GM12878 (cell line): ENCODE data around the gene SH2D7. TPM values are rescaled to one million over a fixed set of nuclear protein-coding genes. Genes with fewer than 3 reads are reported as not detected.
A peak's percentile ranks its signal among the peaks of the same experiment; 100 is the strongest.

Experiments
- BACH1 ChIP-seq: fragments of 450-650 bp; IDR thresholded peaks from 2 replicates; pipeline ENCODE4 v1.6.1; 2017; ENCODE audit warnings: mild to moderate bottlenecking, borderline replicate concordance
- CBX5 ChIP-seq: sonication (generic); IDR thresholded peaks from 2 replicates; pipeline ENCODE4 v1.6.1; 2016; ENCODE audit warnings: low read depth, moderate library complexity, mild to moderate bottlenecking, inconsistent platforms
- CHD1 ChIP-seq: IDR thresholded peaks from 2 replicates; pipeline ENCODE4 v1.6.1; 2012; ENCODE audit warnings: low read depth, low read length, improper control_type of control experiment
- DPF2 ChIP-seq: fragments of 450-650 bp; IDR thresholded peaks from 2 replicates; pipeline ENCODE4 v1.6.1; 2017; ENCODE audit warnings: mild to moderate bottlenecking
- IKZF2 ChIP-seq, 2 experiments: fragments of 450-650 bp; IDR thresholded peaks; 2 replicates each; pipeline ENCODE4 v1.6.1; 2017; ENCODE audit warnings: mild to moderate bottlenecking in 2 of 2, moderate library complexity in 2 of 2
- NBN ChIP-seq: fragments of 450-650 bp; IDR thresholded peaks from 2 replicates; pipeline ENCODE4 v1.6.1; 2016
- PKNOX1 ChIP-seq: fragments of 450-650 bp; IDR thresholded peaks from 2 replicates; pipeline ENCODE4 v1.6.1; 2016; ENCODE audit warnings: mild to moderate bottlenecking
- PML ChIP-seq: IDR thresholded peaks from 2 replicates; pipeline ENCODE4 v1.6.1; 2012; ENCODE audit warnings: low read length, inconsistent platforms
- SIX5 ChIP-seq: IDR thresholded peaks from 2 replicates; pipeline ENCODE4 v1.6.1; 2011; ENCODE audit warnings: mild to moderate bottlenecking, low read depth, low read length, moderate library complexity; ENCODE audit not compliant: severe bottlenecking
- TBL1XR1 ChIP-seq: IDR thresholded peaks from 2 replicates; pipeline ENCODE4 v1.6.1; 2012; ENCODE audit warnings: low read depth, low read length, improper control_type of control experiment
- ZNF274 ChIP-seq: IDR thresholded peaks from one replicate; pipeline ENCODE4 v1.8.0; 2011; ENCODE audit not compliant: insufficient read length, insufficient read depth
- polyA plus RNA-seq, 11 experiments: library from polyadenylated mRNA; depleted of rRNA in 4 of 11; unstranded in 6 of 11; stranded (reverse) in 5 of 11; fragments of >200 nt; fragmentation: Nextera tagmentation in 4 of 11; fragmentation: Illumina TruSeq in 1 of 11; extraction: Ambion mirVana in 4 of 11; extraction: Trizol in 1 of 11; gene quantifications; 1 replicate in 1 of 11; 2 replicates in 10 of 11; pipeline versions ENCODE4 v1.2.1 to v1.2.3, GENCODE V29; 2011 to 2016; ENCODE audit warnings: inconsistent platforms in 2 of 11, missing spikeins in 2 of 11, low read depth in 1 of 11
- total RNA-seq, 4 experiments: library from RNA; depleted of rRNA in 3 of 4; stranded (reverse); fragments of >200 nt in 3 of 4; fragmentation: Illumina TruSeq in 1 of 4; extraction: Trizol in 1 of 4; gene quantifications; 2 replicates each; pipeline versions ENCODE4 v1.2.1 to v1.2.3, GENCODE V29; 2013 to 2021
- TF ChIP-seq, protein P1 (sequence below): fragments of 450-650 bp; IDR thresholded peaks from 2 replicates; pipeline ENCODE4 v1.6.1; 2018; ENCODE audit warnings: mild to moderate bottlenecking, low read depth, moderate library complexity; ENCODE audit not compliant: partially characterized antibody

The SH2D7 gene
- total and polyA plus RNA-seq, 10 of the 15 experiments (the other 5 are each of a cell fraction or from before 2014, with no cell fraction given) = 0.04 to 0.06 TPM; not detected in 8

- TF ChIP-seq, protein P1, sequence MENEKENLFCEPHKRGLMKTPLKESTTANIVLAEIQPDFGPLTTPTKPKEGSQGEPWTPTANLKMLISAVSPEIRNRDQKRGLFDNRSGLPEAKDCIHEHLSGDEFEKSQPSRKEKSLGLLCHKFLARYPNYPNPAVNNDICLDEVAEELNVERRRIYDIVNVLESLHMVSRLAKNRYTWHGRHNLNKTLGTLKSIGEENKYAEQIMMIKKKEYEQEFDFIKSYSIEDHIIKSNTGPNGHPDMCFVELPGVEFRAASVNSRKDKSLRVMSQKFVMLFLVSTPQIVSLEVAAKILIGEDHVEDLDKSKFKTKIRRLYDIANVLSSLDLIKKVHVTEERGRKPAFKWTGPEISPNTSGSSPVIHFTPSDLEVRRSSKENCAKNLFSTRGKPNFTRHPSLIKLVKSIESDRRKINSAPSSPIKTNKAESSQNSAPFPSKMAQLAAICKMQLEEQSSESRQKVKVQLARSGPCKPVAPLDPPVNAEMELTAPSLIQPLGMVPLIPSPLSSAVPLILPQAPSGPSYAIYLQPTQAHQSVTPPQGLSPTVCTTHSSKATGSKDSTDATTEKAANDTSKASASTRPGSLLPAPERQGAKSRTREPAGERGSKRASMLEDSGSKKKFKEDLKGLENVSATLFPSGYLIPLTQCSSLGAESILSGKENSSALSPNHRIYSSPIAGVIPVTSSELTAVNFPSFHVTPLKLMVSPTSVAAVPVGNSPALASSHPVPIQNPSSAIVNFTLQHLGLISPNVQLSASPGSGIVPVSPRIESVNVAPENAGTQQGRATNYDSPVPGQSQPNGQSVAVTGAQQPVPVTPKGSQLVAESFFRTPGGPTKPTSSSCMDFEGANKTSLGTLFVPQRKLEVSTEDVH = no peak
- TF ChIP-seq ZNF274 = no peak
- no peak for TF ChIP-seq BACH1
- TF ChIP-seq IKZF2 (IDR thresholded peaks at IDR 0.05) = peak in 1 of 2 experiments; percentile 19; a peak in 1 of 4 replicates
- no peak for TF ChIP-seq TBL1XR1
- TF ChIP-seq PML = no peak
- TF ChIP-seq DPF2 = peak; percentile 12; the same call in 1 of the 2 replicates
- TF ChIP-seq NBN = no peak
- TF ChIP-seq CHD1 = no peak
- TF ChIP-seq CBX5 = no peak
- TF ChIP-seq PKNOX1 = no peak
- no peak for TF ChIP-seq SIX5
These were observed 35.6 kb upstream of the SH2D7 start (continued) for GRCh38 chr15:78056714-78057269.
